A673 (cell line): ENCODE results near the gene GRB7.

Experiments
- CTCF ChIP-seq: fragments of 300-800, 200-600 bp; sonication (generic); conservative IDR thresholded peaks from 2 replicates; pipeline ENCODE4 v1.5.1; 2017; ENCODE audit warnings: low read depth, mild to moderate bottlenecking, antibody characterized with exemption, low read length, moderate library complexity, mixed read lengths
- EZH2 ChIP-seq: fragments of 200-600 bp; sonication (generic); IDR thresholded peaks from 2 replicates; pipeline ENCODE4 v1.6.1; 2017; ENCODE audit warnings: borderline replicate concordance, low read depth, mild to moderate bottlenecking, mixed read lengths, antibody characterized with exemption, low read length; ENCODE audit not compliant: poor library complexity, severe bottlenecking

GRCh38 chr17:39697961-39698360, 39.8 kb upstream of the GRB7 start:
- TF ChIP-seq CTCF: no peak
- TF ChIP-seq EZH2: no peak
